Activated CD4-positive, alpha-beta T cell treated with anti-CD3 and anti-CD28 coated beads for 36 hours (primary cell): ENCODE measurements around the gene MAB21L1. TPM values are rescaled to one million over a fixed set of nuclear protein-coding genes. Genes with fewer than 3 reads are reported as not detected.

ENCODE experiments used
- ATAC-seq: fragments of 200-7000 bp; cut with Tn5 transposase; one replicate; pipeline ENCODE4 v1.10.0; 2021; ENCODE audit warnings: mild to moderate bottlenecking, moderate library complexity
- CTCF ChIA-PET: fragments of 350-600 bp; sonication (Branson Sonifier 250); formaldehyde crosslinking; loops from one replicate; lab custom pipeline; 2021; ENCODE audit warnings: antibody characterized with exemption; lab: Charles Lee
- POLR2A ChIA-PET: fragments of 350-600 bp; sonication (Branson Sonifier 250); formaldehyde crosslinking; loops from one replicate; lab custom pipeline; 2021; ENCODE audit warnings: antibody characterized with exemption, inconsistent platforms; lab: Charles Lee
- DNase-seq: peaks from one replicate; pipeline ENCODE4 v3.0.0-alpha.2; 2020
- H3K27ac Mint-ChIP-seq: one replicate; pipeline ENCODE4 v1.8.0; 2021; ENCODE audit warnings: mixed read lengths
- H3K27me3 Mint-ChIP-seq: one replicate; pipeline ENCODE4 v1.8.0; 2021; ENCODE audit warnings: mixed read lengths
- H3K36me3 Mint-ChIP-seq: one replicate; pipeline ENCODE4 v1.8.0; 2021; ENCODE audit warnings: low read depth, mixed read lengths
- H3K4me1 Mint-ChIP-seq: one replicate; pipeline ENCODE4 v1.8.0; 2021; ENCODE audit warnings: mixed read lengths
- H3K4me3 Mint-ChIP-seq: one replicate; pipeline ENCODE4 v1.8.0; 2021; ENCODE audit warnings: mild to moderate bottlenecking, moderate library complexity, mixed read lengths
- H3K9me3 Mint-ChIP-seq: one replicate; pipeline ENCODE4 v1.8.0; 2021; ENCODE audit warnings: low read depth, mixed read lengths
- intact Hi-C, 2 experiments: fragments of 100-400 bp; cut with DNase I in 1 of 2; cut with micrococcal nuclease in 1 of 2; formaldehyde crosslinking; loops; one replicate each; pipeline versions ENCODE4 v1.14.2 to v1.15.1; 2022 to 2024; cut with DNase I, micrococcal nuclease
- total RNA-seq, 2 experiments: library from RNA; stranded (reverse); gene quantifications; one replicate each; pipeline ENCODE4 v1.2.3, GENCODE V29; 2021

Gene MAB21L1
- total RNA-seq, 2 experiments from 2014 or later = not detected

- no peak for ATAC-seq
- peaks cover 2% of the 10 kb centered on the region for H3K9me3 Mint-ChIP-seq
- H3K4me3 Mint-ChIP-seq = no peak overlapping the region
- H3K27ac Mint-ChIP-seq = no peak overlapping the region
- CTCF ChIA-PET = interaction anchor here (1.2 kb wide), 1 partner anchor 18 kb away, joined by 3 read pairs; no protein-coding TSS in a partner anchor
- POLR2A ChIA-PET = no interaction called here
- no peaks in the 10 kb centered on the region for H3K27me3 Mint-ChIP-seq
- no peaks in the 10 kb centered on the region for H3K36me3 Mint-ChIP-seq
- intact Hi-C loops = no loop called here
- H3K4me1 Mint-ChIP-seq = no peaks in the 10 kb centered on the region
- DNase-seq = no peak
Measured at GRCh38 chr13:35499196-35499662, 22.7 kb upstream of the MAB21L1 start.

- Mint-ChIP-seq H3K27me3 (no peaks in the 10 kb centered on the region), H3K27ac (no peak overlapping the region), H3K4me1 (no peaks in the 10 kb centered on the region), H3K9me3 (peaks cover 2% of the 10 kb centered on the region), H3K4me3 (no peak overlapping the region), H3K36me3 (no peaks in the 10 kb centered on the region)
- ChIA-PET CTCF (no interaction called here), POLR2A (no interaction called here)
- intact Hi-C loops = no loop called here
- no peak for DNase-seq
- ATAC-seq = no peak
Measured at GRCh38 chr13:35498231-35498630, 21.7 kb upstream of the MAB21L1 start.

- ChIA-PET CTCF (no interaction called here), POLR2A (no interaction called here)
- no peak for DNase-seq
- no peaks in the 10 kb centered on the region for H3K4me1 Mint-ChIP-seq
- no peak for ATAC-seq
- peaks cover 4% of the 10 kb centered on the region for H3K9me3 Mint-ChIP-seq
- H3K27me3 Mint-ChIP-seq = no peaks in the 10 kb centered on the region
- no peak overlapping the region for H3K27ac Mint-ChIP-seq
- intact Hi-C loops = no loop called here
- no peak overlapping the region for H3K4me3 Mint-ChIP-seq
- no peaks in the 10 kb centered on the region for H3K36me3 Mint-ChIP-seq
Measured at GRCh38 chr13:35496761-35497386, 20.4 kb upstream of the MAB21L1 start.

- ChIA-PET CTCF (no interaction called here), POLR2A (no interaction called here)
- Mint-ChIP-seq H3K4me3 (no peak overlapping the region), H3K27ac (no peak overlapping the region), H3K9me3 (peaks cover 9% of the 10 kb centered on the region), H3K27me3 (no peaks in the 10 kb centered on the region), H3K36me3 (no peaks in the 10 kb centered on the region), H3K4me1 (no peaks in the 10 kb centered on the region)
- no peak for DNase-seq
- no peak for ATAC-seq
- intact Hi-C loops = no loop called here
Measured at GRCh38 chr13:35496006-35496405, 19.5 kb upstream of the MAB21L1 start.

- Mint-ChIP-seq H3K27me3 (peaks cover 2% of the 10 kb centered on the region), H3K4me1 (no peaks in the 10 kb centered on the region), H3K36me3 (no peaks in the 10 kb centered on the region), H3K9me3 (peaks cover 8% of the 10 kb centered on the region), H3K27ac (no peak overlapping the region), H3K4me3 (no peak overlapping the region)
- intact Hi-C loops = no loop called here
- ChIA-PET CTCF (interaction anchor here (0.8 kb wide), 1 partner anchor 256 kb away, joined by 4 read pairs; no protein-coding TSS in a partner anchor), POLR2A (no interaction called here)
- ATAC-seq (no peak), DNase-seq (no peak)
Measured at GRCh38 chr13:35489050-35489449, 12.6 kb upstream of the MAB21L1 start.

- ChIA-PET CTCF (no interaction called here), POLR2A (no interaction called here)
- Mint-ChIP-seq H3K36me3 (no peaks in the 10 kb centered on the region), H3K4me3 (no peak overlapping the region), H3K9me3 (no peaks in the 10 kb centered on the region), H3K27me3 (peaks cover 2% of the 10 kb centered on the region), H3K27ac (no peak overlapping the region), H3K4me1 (no peaks in the 10 kb centered on the region)
- intact Hi-C loops = no loop called here
- no peak for ATAC-seq
- no peak for DNase-seq
Measured at GRCh38 chr13:35485424-35485823, 8.9 kb upstream of the MAB21L1 start.

GRCh38 chr13:35484384-35484783 is 7.9 kb upstream of the MAB21L1 start:
- POLR2A ChIA-PET = no interaction called here
- Mint-ChIP-seq H3K9me3 (no peaks in the 10 kb centered on the region), H3K4me1 (no peaks in the 10 kb centered on the region), H3K27ac (no peak overlapping the region), H3K36me3 (no peaks in the 10 kb centered on the region), H3K27me3 (peaks cover 4% of the 10 kb centered on the region), H3K4me3 (no peak overlapping the region)
- intact Hi-C loops = no loop called here
- CTCF ChIA-PET = no interaction called here
- DNase-seq (no peak), ATAC-seq (no peak)

GRCh38 chr13:35483761-35484160 is 7.3 kb upstream of the MAB21L1 start:
- Mint-ChIP-seq H3K27me3 (peaks cover 11% of the 10 kb centered on the region), H3K4me3 (no peak overlapping the region), H3K27ac (no peak overlapping the region), H3K4me1 (no peaks in the 10 kb centered on the region), H3K9me3 (no peaks in the 10 kb centered on the region), H3K36me3 (no peaks in the 10 kb centered on the region)
- no peak for ATAC-seq
- CTCF ChIA-PET = no interaction called here
- no peak for DNase-seq
- intact Hi-C loops = no loop called here
- POLR2A ChIA-PET = interaction anchor here (0.6 kb wide), 1 partner anchor 1902 kb away, joined by 3 read pairs; no protein-coding TSS in a partner anchor

- Mint-ChIP-seq H3K9me3 (no peaks in the 10 kb centered on the region), H3K4me1 (peaks cover 6% of the 10 kb centered on the region), H3K4me3 (no peak overlapping the region), H3K36me3 (no peaks in the 10 kb centered on the region), H3K27me3 (peaks cover 21% of the 10 kb centered on the region), H3K27ac (no peak overlapping the region)
- ATAC-seq = no peak
- CTCF ChIA-PET = no interaction called here
- POLR2A ChIA-PET = no interaction called here
- DNase-seq = no peak
- intact Hi-C loops = no loop called here
Measured at GRCh38 chr13:35482527-35482926, 6.0 kb upstream of the MAB21L1 start.

GRCh38 chr13:35481777-35482176 is 5.3 kb upstream of the MAB21L1 start:
- POLR2A ChIA-PET = no interaction called here
- intact Hi-C loops = no loop called here
- no peak for DNase-seq
- Mint-ChIP-seq H3K4me3 (no peak overlapping the region), H3K4me1 (peaks cover 9% of the 10 kb centered on the region), H3K27ac (no peak overlapping the region), H3K36me3 (no peaks in the 10 kb centered on the region), H3K27me3 (peaks cover 27% of the 10 kb centered on the region), H3K9me3 (no peaks in the 10 kb centered on the region)
- CTCF ChIA-PET = no interaction called here
- ATAC-seq = no peak

GRCh38 chr13:35480346-35480745 is 3.9 kb upstream of the MAB21L1 start:
- Mint-ChIP-seq H3K36me3 (no peaks in the 10 kb centered on the region), H3K27me3 (peaks cover 41% of the 10 kb centered on the region), H3K9me3 (no peaks in the 10 kb centered on the region), H3K4me1 (peaks cover 23% of the 10 kb centered on the region), H3K27ac (no peak overlapping the region), H3K4me3 (no peak overlapping the region)
- intact Hi-C loops = no loop called here
- ChIA-PET POLR2A (no interaction called here), CTCF (interaction anchor here (0.7 kb wide), 1 partner anchor 110 kb away, joined by 3 read pairs; no protein-coding TSS in a partner anchor)
- ATAC-seq = no peak
- DNase-seq = no peak

- no peak overlapping the region for H3K27ac Mint-ChIP-seq
- no peaks in the 10 kb centered on the region for H3K9me3 Mint-ChIP-seq
- intact Hi-C loops = loop anchor here in 1 of 2 experiments (5.0 kb wide), 1 partner anchor 953 kb away; the partner anchor contains the start of gene CCNA1
- no peaks in the 10 kb centered on the region for H3K36me3 Mint-ChIP-seq
- CTCF ChIA-PET = interaction anchor here (0.7 to 1.0 kb wide), 2 partner anchors 47 to 109 kb away, joined by 3 read pairs; no protein-coding TSS in a partner anchor
- POLR2A ChIA-PET = no interaction called here
- H3K4me3 Mint-ChIP-seq = no peak overlapping the region
- H3K27me3 Mint-ChIP-seq = peaks cover 47% of the 10 kb centered on the region
- ATAC-seq = no peak
- H3K4me1 Mint-ChIP-seq = peaks cover 24% of the 10 kb centered on the region
- no peak for DNase-seq
Measured at GRCh38 chr13:35479706-35480105, 3.2 kb upstream of the MAB21L1 start.
